Loucy (cell line): Measurements from ENCODE around the gene PPP1R3D.

ENCODE experiments used
- H2AFZ ChIP-seq: fragments of 200-600 bp; sonication (generic); 2 replicates; pipeline ENCODE4 v1.6.0; 2016; ENCODE audit warnings: antibody characterized with exemption, mild to moderate bottlenecking, low read length, moderate library complexity
- H3F3A ChIP-seq: fragments of 200-600 bp; 2 replicates; pipeline ENCODE4 v1.6.0; 2016; ENCODE audit warnings: antibody characterized with exemption, low read depth, mild to moderate bottlenecking
- H3K27me3 ChIP-seq: fragments of 200-600 bp; sonication (generic); 2 replicates; pipeline ENCODE4 v1.6.1; 2014; ENCODE audit warnings: low read length, mild to moderate bottlenecking; ENCODE audit not compliant: insufficient read depth, poor library complexity, severe bottlenecking
- H3K36me3 ChIP-seq: fragments of 200-600 bp; sonication (generic); 2 replicates; pipeline ENCODE4 v1.6.1; 2016; ENCODE audit warnings: low read length; ENCODE audit not compliant: insufficient read depth
- H3K4me1 ChIP-seq: fragments of 200-600 bp; sonication (generic); 2 replicates; pipeline ENCODE4 v1.5.1; 2014; ENCODE audit warnings: low read length, mild to moderate bottlenecking; ENCODE audit not compliant: insufficient read depth, poor library complexity, severe bottlenecking
- H3K4me2 ChIP-seq: fragments of 200-600 bp; sonication (generic); 2 replicates; pipeline ENCODE4 v1.6.0; 2014; ENCODE audit warnings: antibody characterized with exemption, low read length, low read depth, mild to moderate bottlenecking; ENCODE audit not compliant: poor library complexity, severe bottlenecking
- H3K4me3 ChIP-seq: fragments of 200-600 bp; sonication (generic); 2 replicates; pipeline ENCODE4 v1.5.1; 2014; ENCODE audit warnings: low read length, mild to moderate bottlenecking, mixed read lengths; ENCODE audit not compliant: poor library complexity, severe bottlenecking
- H3K79me2 ChIP-seq: fragments of 200-600 bp; sonication (generic); 2 replicates; pipeline ENCODE4 v1.6.1; 2014; ENCODE audit warnings: low read length; ENCODE audit not compliant: insufficient read depth
- H3K9ac ChIP-seq: fragments of 200-600 bp; sonication (generic); 2 replicates; pipeline ENCODE4 v1.6.0; 2014; ENCODE audit warnings: mild to moderate bottlenecking, low read depth, low read length, moderate library complexity; ENCODE audit not compliant: poor library complexity, severe bottlenecking
- H3K9me2 ChIP-seq: fragments of 200-600 bp; sonication (generic); replicated peaks from 2 replicates; pipeline ENCODE4 v1.6.1; 2016; ENCODE audit warnings: low read depth, low read length, mixed read lengths
- H3K9me3 ChIP-seq: fragments of 200-600 bp; sonication (generic); 2 replicates; pipeline ENCODE4 v1.6.1; 2014; ENCODE audit warnings: mild to moderate bottlenecking, antibody characterized with exemption, low read length, low read depth; ENCODE audit not compliant: insufficient read depth
- H4K20me1 ChIP-seq: fragments of 200-600 bp; sonication (generic); 2 replicates; pipeline ENCODE4 v1.6.0; 2014; ENCODE audit warnings: antibody characterized with exemption, low read length, mild to moderate bottlenecking; ENCODE audit not compliant: insufficient read depth, poor library complexity, severe bottlenecking
- CTCF ChIP-seq: fragments of 200-600 bp; sonication (generic); conservative IDR thresholded peaks from 2 replicates; pipeline ENCODE4 v1.5.1; 2014; ENCODE audit warnings: mild to moderate bottlenecking, antibody characterized with exemption, low read length
- EZH2phosphoT487 ChIP-seq: fragments of 200-600 bp; IDR thresholded peaks from 2 replicates; pipeline ENCODE4 v1.6.1; 2018; ENCODE audit warnings: antibody characterized with exemption, mild to moderate bottlenecking, moderate library complexity, borderline replicate concordance

The PPP1R3D gene

GRCh38 chr20:59940129-59940955 lies at the start of gene PPP1R3D, which contains the start of gene FAM217B:
Gene PPP1R3D (minus strand): TSS chr20:59940305. CDS start chr20:59939931, 374 bp downstream.
Gene FAM217B (plus strand): TSS chr20:59940389. CDS start chr20:59943944, 3,555 bp downstream.
- Histone ChIP-seq H3K4me3 (peak within 1 kb of the TSS; percentile 81), H3K79me2 (peaks cover 34% of the 10 kb centered on the region), H3K9me2 (no peaks in the 10 kb centered on the region), H3K4me2 (peak within 1 kb of the TSS; percentile 80), H3K9me3 (no peaks in the 10 kb centered on the region), H3K4me1 (peaks cover 37% of the 10 kb centered on the region), H2AFZ (peak within 1 kb of the TSS; percentile 88), H3K27me3 (no peaks in the 10 kb centered on the region), H4K20me1 (no peaks in the 10 kb centered on the region), H3K9ac (peak within 1 kb of the TSS; percentile 81), H3K36me3 (peaks cover 20% of the 10 kb centered on the region; the same call in 1 of the 2 replicates), H3F3A (0 out of 2 replicates have a peak, but pooled peaks cover 2% of the 10 kb centered on the region)
- TF ChIP-seq CTCF (no peak), EZH2phosphoT487 (no peak)

- Histone ChIP-seq H3K4me2 (peak overlapping the region; percentile 30), H2AFZ (no peak overlapping the region), H3K4me3 (no peak overlapping the region), H3F3A (no peaks in the 10 kb centered on the region), H3K9ac (no peak overlapping the region), H3K9me2 (no peaks in the 10 kb centered on the region), H3K27me3 (no peaks in the 10 kb centered on the region), H3K79me2 (no peaks in the 10 kb centered on the region), H3K36me3 (no peaks in the 10 kb centered on the region), H3K9me3 (no peaks in the 10 kb centered on the region), H4K20me1 (no peaks in the 10 kb centered on the region), H3K4me1 (peaks cover 7% of the 10 kb centered on the region)
- TF ChIP-seq EZH2phosphoT487 (no peak), CTCF (no peak)
Observed at GRCh38 chr20:59988141-59988540, 48.0 kb upstream of the PPP1R3D start.

- no peak overlapping the region for H2AFZ ChIP-seq
- TF ChIP-seq EZH2phosphoT487 (no peak), CTCF (no peak)
- no peaks in the 10 kb centered on the region for H3K9me2 ChIP-seq
Observed at GRCh38 chr20:59987135-59987534, 47.0 kb upstream of the PPP1R3D start.

More at GRCh38 chr20:59987135-59987534, 47.0 kb upstream of the PPP1R3D start:
- Histone ChIP-seq H3K79me2 (no peaks in the 10 kb centered on the region), H3K4me1 (peaks cover 7% of the 10 kb centered on the region), H3K36me3 (no peaks in the 10 kb centered on the region), H3F3A (no peaks in the 10 kb centered on the region), H3K4me2 (no peak overlapping the region), H3K9ac (no peak overlapping the region), H3K27me3 (no peaks in the 10 kb centered on the region), H3K4me3 (no peak overlapping the region), H4K20me1 (no peaks in the 10 kb centered on the region), H3K9me3 (no peaks in the 10 kb centered on the region)
